ENCODE results near the gene GALNT14. TPM values are rescaled to one million over a fixed set of nuclear protein-coding genes. Genes with fewer than 3 reads are reported as not detected.

Gene GALNT14
- total RNA-seq, 1 experiment from 2014 or later: 2.7 TPM

DNA sequence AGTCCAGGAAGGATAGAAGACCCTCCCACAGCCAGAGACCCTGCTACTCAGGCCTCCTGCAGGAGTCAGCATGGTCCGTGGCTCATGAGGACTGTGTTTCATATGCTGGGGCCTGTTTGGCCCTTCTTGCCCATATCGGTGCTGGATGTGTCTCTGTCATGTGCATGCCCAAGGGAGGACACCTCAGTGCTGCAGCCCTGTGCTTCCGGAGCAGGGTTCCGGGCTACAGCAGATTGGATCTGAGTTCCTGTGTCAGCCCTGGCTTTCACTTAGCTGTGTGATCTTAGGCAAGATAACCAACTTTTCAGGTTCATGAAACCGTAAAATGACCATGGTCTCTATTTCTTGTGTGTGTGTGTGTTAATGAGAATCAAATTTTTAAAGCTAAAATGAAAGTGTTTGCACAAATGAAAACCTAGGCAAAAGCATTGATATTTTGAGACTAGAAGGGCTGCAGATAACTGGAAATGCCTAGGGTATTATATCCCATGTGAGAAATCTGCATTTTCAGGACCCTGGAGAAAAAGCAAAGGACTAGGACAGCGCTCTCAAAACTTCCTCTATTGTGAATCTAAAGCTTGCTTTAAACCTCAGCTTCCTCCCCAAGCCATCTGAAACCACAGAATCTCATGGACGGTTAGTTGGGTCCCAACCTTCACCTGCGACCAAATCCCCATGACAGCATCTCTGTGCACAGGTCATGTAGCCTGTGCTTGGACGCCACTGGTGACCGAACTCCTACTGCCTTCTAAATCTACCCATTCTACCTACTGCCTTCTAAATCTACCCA, 272.2 kb downstream of the GALNT14 start:
- H2BK20ac ChIP-seq (ENCODE audit: low read depth, low read length, poor library complexity, severe bottlenecking): no peak overlapping the region
- H3K79me1 ChIP-seq (ENCODE audit: insufficient read depth, low read depth, low read length, poor library complexity, severe bottlenecking): no peaks in the 10 kb centered on the region
- no peaks in the 10 kb centered on the region for H3K36me3 Mint-ChIP-seq (ENCODE audit: insufficient read depth in 1 of 3, low read depth in 3 of 3)
- no peak overlapping the region for H4K5ac ChIP-seq (ENCODE audit: insufficient read length, low read depth, low read length)
- peaks cover 3 to 6% of the 10 kb centered on the region in 2 experiments; a peak in 3 of 4 replicates for H3K4me1 Mint-ChIP-seq
- no peak overlapping the region for H3K9ac ChIP-seq (ENCODE audit: extremely low read depth, insufficient read length, low read length)
- H3K4me2 ChIP-seq (ENCODE audit: insufficient read depth, insufficient read length, low read length): no peak overlapping the region
- H3K23me2 ChIP-seq (ENCODE audit: insufficient read length, low read depth, low read length, poor library complexity, severe bottlenecking): no peaks in the 10 kb centered on the region
- H3K27ac ChIP-seq (ENCODE audit: insufficient read length, low read depth, low read length): no peak overlapping the region
- TF ChIP-seq, protein P1, sequence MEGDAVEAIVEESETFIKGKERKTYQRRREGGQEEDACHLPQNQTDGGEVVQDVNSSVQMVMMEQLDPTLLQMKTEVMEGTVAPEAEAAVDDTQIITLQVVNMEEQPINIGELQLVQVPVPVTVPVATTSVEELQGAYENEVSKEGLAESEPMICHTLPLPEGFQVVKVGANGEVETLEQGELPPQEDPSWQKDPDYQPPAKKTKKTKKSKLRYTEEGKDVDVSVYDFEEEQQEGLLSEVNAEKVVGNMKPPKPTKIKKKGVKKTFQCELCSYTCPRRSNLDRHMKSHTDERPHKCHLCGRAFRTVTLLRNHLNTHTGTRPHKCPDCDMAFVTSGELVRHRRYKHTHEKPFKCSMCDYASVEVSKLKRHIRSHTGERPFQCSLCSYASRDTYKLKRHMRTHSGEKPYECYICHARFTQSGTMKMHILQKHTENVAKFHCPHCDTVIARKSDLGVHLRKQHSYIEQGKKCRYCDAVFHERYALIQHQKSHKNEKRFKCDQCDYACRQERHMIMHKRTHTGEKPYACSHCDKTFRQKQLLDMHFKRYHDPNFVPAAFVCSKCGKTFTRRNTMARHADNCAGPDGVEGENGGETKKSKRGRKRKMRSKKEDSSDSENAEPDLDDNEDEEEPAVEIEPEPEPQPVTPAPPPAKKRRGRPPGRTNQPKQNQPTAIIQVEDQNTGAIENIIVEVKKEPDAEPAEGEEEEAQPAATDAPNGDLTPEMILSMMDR (conservative IDR thresholded peaks at IDR 0.05): no peak
- no peak overlapping the region for H3T11ph ChIP-seq (ENCODE audit: low read length)
- no peak overlapping the region for H3K56ac ChIP-seq (ENCODE audit: insufficient read length, low read depth, low read length)
- H2BK12ac ChIP-seq (ENCODE audit: insufficient read length, low read depth, low read length): no peak overlapping the region
- no peak overlapping the region; a peak in 2 of 7 replicates for H3K27ac Mint-ChIP-seq
- H3K79me2 ChIP-seq (ENCODE audit: insufficient read depth, low read length): no peaks in the 10 kb centered on the region
- no peak overlapping the region for H3K18ac ChIP-seq (ENCODE audit: insufficient read length, low read depth, low read length)
- no peak overlapping the region for H2AK5ac ChIP-seq (ENCODE audit: insufficient read length, low read length)
- no peak overlapping the region for H2BK5ac ChIP-seq (ENCODE audit: insufficient read length, low read length)
- H4K20me1 ChIP-seq (ENCODE audit: control insufficient read depth, insufficient read depth, insufficient read length): no peaks in the 10 kb centered on the region
- H3K9me3 Mint-ChIP-seq: no peaks in the 10 kb centered on the region
- DNase-seq: no peak
- no peak overlapping the region for H3K23ac ChIP-seq (ENCODE audit: insufficient read length, low read depth, low read length)
- H3K4me3 Mint-ChIP-seq: no peak overlapping the region
- no peaks in the 10 kb centered on the region for H3K27me3 ChIP-seq (ENCODE audit: insufficient read depth, low read length)
- H3K4me1 ChIP-seq (ENCODE audit: insufficient read depth, low read length): no peaks in the 10 kb centered on the region
- H3K27me3 Mint-ChIP-seq (ENCODE audit: low read depth): no peaks in the 10 kb centered on the region; the same call in 1 of the 2 replicates
- no peak overlapping the region for H3K14ac ChIP-seq (ENCODE audit: insufficient read depth, low read length)
- H3K9me3 ChIP-seq (ENCODE audit: control insufficient read depth, low read depth, low read length): no peaks in the 10 kb centered on the region
- no peak overlapping the region for H2BK15ac ChIP-seq (ENCODE audit: low read depth, low read length)
- no peak overlapping the region for H2BK120ac ChIP-seq (ENCODE audit: low read depth, low read length, poor library complexity, severe bottlenecking)
- no peak overlapping the region for H2AFZ ChIP-seq (ENCODE audit: low read length)
- no peak overlapping the region for H4K91ac ChIP-seq (ENCODE audit: insufficient read length, low read depth, low read length)
- WGBS (ENCODE audit: extremely low coverage, insufficient read length, low lambda C conversion rate): no CpG with 5 or more reads among the region's 10 CpGs
- H3K4ac ChIP-seq (ENCODE audit: low read depth, low read length): no peak overlapping the region
- no peak overlapping the region for H4K8ac ChIP-seq (replicated peaks; ENCODE audit: insufficient read length, low read depth, low read length)

All from H9 (cell line).